Tibial nerve (tissue), 4 donors: ENCODE data around the gene ZNF358.

Experiments
- CTCF ChIP-seq, 5 experiments: fragments of 200-600 bp in 3 of 5; fragments of 450-650 bp in 2 of 5; sonication (generic) in 3 of 5; IDR thresholded peaks; one replicate each; pipeline ENCODE4 v1.5.1; 2016 to 2019; ENCODE audit warnings: antibody characterized with exemption in 5 of 5, mild to moderate bottlenecking in 3 of 5, moderate library complexity in 2 of 5
- EP300 ChIP-seq, 2 donors: sonication (generic); formaldehyde crosslinking; IDR thresholded peaks; one replicate each; pipeline ENCODE4 v1.6.1; 2017; ENCODE audit warnings: antibody characterized with exemption in 2 of 2, mild to moderate bottlenecking in 1 of 2
- POLR2A ChIP-seq, 2 donors: fragments of 450-650 bp; IDR thresholded peaks; one replicate each; pipeline ENCODE4 v1.6.1; 2017; ENCODE audit warnings: antibody characterized with exemption in 2 of 2, mild to moderate bottlenecking in 2 of 2, moderate library complexity in 2 of 2

GRCh38 chr19:7522923-7523667 lies 7.2 kb downstream of the ZNF358 start:
- TF ChIP-seq POLR2A (IDR thresholded peaks at IDR 0.05) (no peak), CTCF (IDR thresholded peaks at IDR 0.05) (no peak), EP300 (IDR thresholded peaks at IDR 0.05) (no peak)
